ENCODE measurements around the gene TASP1. TPM values are rescaled to one million over a fixed set of nuclear protein-coding genes. Genes with fewer than 3 reads are reported as not detected.

The TASP1 gene
- total RNA-seq, 1 experiment from 2014 or later, result 19.0 TPM

DNA sequence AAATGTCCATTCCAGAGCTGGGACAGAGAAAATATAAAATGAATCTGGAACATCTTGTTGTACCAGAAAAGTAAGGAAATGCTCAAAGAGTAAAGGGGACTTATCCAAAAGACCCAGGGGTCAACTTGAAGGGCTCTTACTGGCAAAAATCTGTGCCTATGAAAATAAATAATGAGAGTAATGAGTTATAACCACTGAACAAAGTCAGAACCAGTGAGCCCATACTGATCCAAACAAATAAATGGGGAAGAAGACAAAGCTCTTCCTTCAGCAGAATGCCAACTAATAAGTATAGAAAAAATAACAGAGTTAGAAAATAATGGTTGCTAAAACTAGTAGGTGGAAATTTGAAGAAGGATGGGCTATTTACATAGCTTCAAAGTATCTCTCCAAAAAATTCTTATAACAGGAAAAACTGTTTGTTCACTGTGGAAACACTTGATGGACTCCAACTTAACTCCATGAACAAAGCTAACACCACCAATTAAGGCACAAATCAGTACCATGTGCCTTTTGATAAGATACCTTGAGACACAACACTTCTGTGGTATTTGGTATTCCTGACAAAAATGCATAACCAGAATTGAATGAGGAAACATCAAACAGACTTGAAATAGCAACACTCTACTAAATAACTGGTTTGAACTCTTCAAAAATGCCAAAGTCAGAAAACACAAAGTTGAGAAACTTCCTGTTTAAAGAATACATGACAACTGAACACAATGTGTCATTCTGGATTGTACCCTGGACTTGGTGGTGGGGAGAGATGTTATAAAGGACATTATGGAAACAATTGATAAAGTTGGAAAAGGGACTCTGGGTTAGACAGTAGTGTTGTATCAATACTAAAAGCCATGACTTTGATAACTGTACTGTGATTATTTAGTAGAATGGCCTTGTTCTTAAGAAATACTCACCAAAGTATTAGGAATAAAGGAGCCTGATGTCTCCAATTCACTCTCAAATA, 220.2 kb downstream of the TASP1 start:
- no TSS peak for BruUV-seq (replicated peaks)
- Mint-ChIP-seq H3K36me3 (ENCODE audit: insufficient read depth, unreplicated experiment) (peaks cover 19% of the 10 kb centered on the region), H3K4me3 (ENCODE audit: unreplicated experiment) (no peak overlapping the region), H3K9me3 (ENCODE audit: unreplicated experiment) (no peaks in the 10 kb centered on the region), H3K27me3 (ENCODE audit: insufficient read depth, unreplicated experiment) (no peaks in the 10 kb centered on the region), H3K4me1 (ENCODE audit: insufficient read depth, unreplicated experiment) (no peaks in the 10 kb centered on the region), H3K27ac (ENCODE audit: low read depth, unreplicated experiment) (no peak overlapping the region)
- DNase-seq (ENCODE audit: unreplicated experiment), result no peak
- ChIA-PET POLR2A (interaction anchor here (0.9 to 1.0 kb wide), 2 partner anchors 10 to 12 kb away, joined by 3 read pairs; no protein-coding TSS in a partner anchor), CTCF (interaction anchor here (0.5 to 2.0 kb wide), 4 partner anchors 15 to 498 kb away, joined by 3 to 10 read pairs (median 4); no protein-coding TSS in a partner anchor)
- TF ChIP-seq, protein P1, sequence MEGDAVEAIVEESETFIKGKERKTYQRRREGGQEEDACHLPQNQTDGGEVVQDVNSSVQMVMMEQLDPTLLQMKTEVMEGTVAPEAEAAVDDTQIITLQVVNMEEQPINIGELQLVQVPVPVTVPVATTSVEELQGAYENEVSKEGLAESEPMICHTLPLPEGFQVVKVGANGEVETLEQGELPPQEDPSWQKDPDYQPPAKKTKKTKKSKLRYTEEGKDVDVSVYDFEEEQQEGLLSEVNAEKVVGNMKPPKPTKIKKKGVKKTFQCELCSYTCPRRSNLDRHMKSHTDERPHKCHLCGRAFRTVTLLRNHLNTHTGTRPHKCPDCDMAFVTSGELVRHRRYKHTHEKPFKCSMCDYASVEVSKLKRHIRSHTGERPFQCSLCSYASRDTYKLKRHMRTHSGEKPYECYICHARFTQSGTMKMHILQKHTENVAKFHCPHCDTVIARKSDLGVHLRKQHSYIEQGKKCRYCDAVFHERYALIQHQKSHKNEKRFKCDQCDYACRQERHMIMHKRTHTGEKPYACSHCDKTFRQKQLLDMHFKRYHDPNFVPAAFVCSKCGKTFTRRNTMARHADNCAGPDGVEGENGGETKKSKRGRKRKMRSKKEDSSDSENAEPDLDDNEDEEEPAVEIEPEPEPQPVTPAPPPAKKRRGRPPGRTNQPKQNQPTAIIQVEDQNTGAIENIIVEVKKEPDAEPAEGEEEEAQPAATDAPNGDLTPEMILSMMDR (IDR thresholded peaks at IDR 0.05; ENCODE audit: unreplicated experiment), result no peak
- intact Hi-C loops (cut with micrococcal nuclease), result no loop called here

DNA sequence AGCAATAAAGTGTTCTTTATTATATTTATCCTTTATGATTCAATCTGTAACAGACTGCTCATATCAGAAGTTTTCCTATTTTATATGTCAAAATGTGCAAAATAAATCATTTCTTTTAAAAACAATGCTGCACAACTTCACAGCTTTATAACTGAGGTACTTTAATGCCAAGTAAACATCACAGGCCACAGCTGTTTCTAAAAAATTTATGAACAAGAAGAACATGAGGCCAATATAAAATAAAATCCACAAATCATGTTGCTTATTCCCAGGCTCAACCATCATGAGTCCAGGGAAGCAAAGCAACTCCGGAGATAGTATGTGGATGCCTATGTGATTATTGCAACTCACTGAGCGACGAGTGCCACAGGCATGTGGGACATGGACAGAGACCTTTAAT, 222.2 kb downstream of the TASP1 start:
- Mint-ChIP-seq H3K27ac (ENCODE audit: low read depth, unreplicated experiment) (no peak overlapping the region), H3K4me1 (ENCODE audit: insufficient read depth, unreplicated experiment) (no peaks in the 10 kb centered on the region)
- POLR2A ChIA-PET, result interaction anchor here (1.1 to 1.8 kb wide), 2 partner anchors 21 to 29 kb away, joined by 3 read pairs; no protein-coding TSS in a partner anchor

DNA sequence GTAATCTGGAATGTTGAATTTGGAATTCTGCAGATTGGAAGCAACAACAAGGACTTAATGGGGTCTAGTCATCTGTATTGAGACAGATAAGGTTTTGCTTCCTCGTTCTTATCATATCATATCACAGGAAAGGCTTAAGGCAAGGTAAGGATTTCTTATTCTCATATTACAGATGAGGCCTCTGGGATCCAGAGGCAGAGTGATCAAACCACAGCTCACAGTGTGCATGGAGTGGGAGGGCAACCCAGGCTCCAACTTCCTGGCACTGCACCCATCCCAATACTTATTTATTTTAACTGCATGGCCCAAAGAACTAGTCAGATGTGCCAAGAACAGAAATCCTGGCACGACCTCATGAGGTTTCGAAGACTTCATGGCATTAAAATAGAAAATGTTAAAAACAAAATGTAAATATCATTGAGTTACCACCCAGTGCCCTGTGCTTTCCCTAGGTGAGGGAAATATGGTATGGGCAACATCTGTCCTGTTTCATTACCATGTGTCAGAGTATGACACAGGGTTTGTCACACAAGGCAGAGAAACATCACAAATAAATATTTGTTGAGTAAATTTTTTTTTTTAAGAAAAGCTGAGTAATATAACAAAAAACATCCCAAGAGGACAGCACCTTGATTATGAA, 225.8 kb downstream of the TASP1 start:
- ChIA-PET CTCF (interaction anchor here (0.6 kb wide), 1 partner anchor 10 kb away, joined by 3 read pairs; no protein-coding TSS in a partner anchor), POLR2A (interaction anchor here (0.6 to 0.8 kb wide), 2 partner anchors 9 to 17 kb away, joined by 3 read pairs; no protein-coding TSS in a partner anchor)
- peaks cover 19% of the 10 kb centered on the region for H3K36me3 Mint-ChIP-seq (ENCODE audit: insufficient read depth, unreplicated experiment)
- TF ChIP-seq, protein P1 (IDR thresholded peaks at IDR 0.05; ENCODE audit: unreplicated experiment), result no peak
- no peaks in the 10 kb centered on the region for H3K27me3 Mint-ChIP-seq (ENCODE audit: insufficient read depth, unreplicated experiment)
- H3K4me3 Mint-ChIP-seq (ENCODE audit: unreplicated experiment), result no peak overlapping the region
- BruUV-seq (replicated peaks), result no TSS peak
- no peaks in the 10 kb centered on the region for H3K4me1 Mint-ChIP-seq (ENCODE audit: insufficient read depth, unreplicated experiment)
- no peak for DNase-seq (ENCODE audit: unreplicated experiment)
- intact Hi-C loops (cut with micrococcal nuclease), result no loop called here
- no peak overlapping the region for H3K27ac Mint-ChIP-seq (ENCODE audit: low read depth, unreplicated experiment)
- no peaks in the 10 kb centered on the region for H3K9me3 Mint-ChIP-seq (ENCODE audit: unreplicated experiment)

More for the DNA sequence above, 222.2 kb downstream of the TASP1 start:
- Mint-ChIP-seq H3K36me3 (ENCODE audit: insufficient read depth, unreplicated experiment) (peaks cover 19% of the 10 kb centered on the region), H3K4me3 (ENCODE audit: unreplicated experiment) (no peak overlapping the region), H3K9me3 (ENCODE audit: unreplicated experiment) (no peaks in the 10 kb centered on the region), H3K27me3 (ENCODE audit: insufficient read depth, unreplicated experiment) (no peaks in the 10 kb centered on the region)
- DNase-seq (ENCODE audit: unreplicated experiment), result no peak
- intact Hi-C loops (cut with micrococcal nuclease), result no loop called here
- CTCF ChIA-PET, result interaction anchor here (0.9 to 1.6 kb wide), 2 partner anchors 130 to 446 kb away, joined by 3 to 5 read pairs; no protein-coding TSS in a partner anchor
- TF ChIP-seq, protein P1 (IDR thresholded peaks at IDR 0.05; ENCODE audit: unreplicated experiment), result no peak
- BruUV-seq (replicated peaks), result no TSS peak

DNA sequence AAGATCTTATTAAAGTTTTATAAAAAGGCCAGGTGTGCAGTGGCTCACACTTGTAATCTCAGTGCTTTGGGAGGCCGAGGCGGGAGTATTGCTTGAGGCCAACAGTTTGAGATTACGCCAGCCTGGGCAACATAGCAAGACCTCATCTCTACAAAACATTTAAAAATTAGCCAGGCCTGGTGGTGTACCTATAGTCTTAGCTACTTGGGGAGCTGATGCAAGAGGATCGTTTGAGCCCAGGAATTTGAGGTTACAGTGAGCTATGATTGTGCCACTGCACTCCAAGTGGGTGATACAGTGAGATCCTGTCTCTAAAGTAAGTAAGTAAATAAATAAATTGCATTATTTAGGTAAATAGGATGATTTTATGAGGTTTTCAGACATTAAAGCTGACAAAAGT, 234.4 kb downstream of the TASP1 start:
- BruUV-seq (replicated peaks), result no TSS peak
- TF ChIP-seq, protein P1 (IDR thresholded peaks at IDR 0.05; ENCODE audit: unreplicated experiment), result no peak

More for the DNA sequence above, 234.4 kb downstream of the TASP1 start:
- H3K4me1 Mint-ChIP-seq (ENCODE audit: insufficient read depth, unreplicated experiment), result no peaks in the 10 kb centered on the region
- no peaks in the 10 kb centered on the region for H3K27me3 Mint-ChIP-seq (ENCODE audit: insufficient read depth, unreplicated experiment)
- intact Hi-C loops (cut with micrococcal nuclease), result no loop called here
- ChIA-PET POLR2A (interaction anchor here (0.7 kb wide), 1 partner anchor 9 kb away, joined by 3 read pairs; no protein-coding TSS in a partner anchor), CTCF (interaction anchor here (0.6 to 1.6 kb wide), 2 partner anchors 9 to 472 kb away, joined by 4 to 5 read pairs; no protein-coding TSS in a partner anchor)
- H3K4me3 Mint-ChIP-seq (ENCODE audit: unreplicated experiment), result no peak overlapping the region
- no peak for DNase-seq (ENCODE audit: unreplicated experiment)
- H3K36me3 Mint-ChIP-seq (ENCODE audit: insufficient read depth, unreplicated experiment), result no peaks in the 10 kb centered on the region
- no peak overlapping the region for H3K27ac Mint-ChIP-seq (ENCODE audit: low read depth, unreplicated experiment)
- H3K9me3 Mint-ChIP-seq (ENCODE audit: unreplicated experiment), result no peaks in the 10 kb centered on the region
